NCI-H1092 (cell line): Measurements from ENCODE around the gene LHFPL6.
"Not testable (repeated sequence)": the region's sequence is repeated elsewhere in the genome, so short reads cannot be mapped to it uniquely, and the experiment has no call there.

Source experiments
- DNase-seq: peaks from one replicate; lab custom pipeline; 2025; lab: John Stamatoyannopoulos, UW

Gene LHFPL6

GRCh38 chr13:39341251-39341650 lies 261.7 kb downstream of the LHFPL6 start:
- no peak for DNase-seq

- not testable (repeated sequence) for DNase-seq
Observed at GRCh38 chr13:39338114-39338513, 264.9 kb downstream of the LHFPL6 start.

GRCh38 chr13:39336937-39337336 lies 266.1 kb downstream of the LHFPL6 start:
- no peak for DNase-seq

GRCh38 chr13:39336207-39336606 lies 266.8 kb downstream of the LHFPL6 start:
- no peak for DNase-seq

- DNase-seq = no peak
Observed at GRCh38 chr13:39335721-39336120, 267.3 kb downstream of the LHFPL6 start.

GRCh38 chr13:39330504-39330903 lies 272.5 kb downstream of the LHFPL6 start:
- no peak for DNase-seq

GRCh38 chr13:39329182-39329639 lies 273.8 kb downstream of the LHFPL6 start:
- DNase-seq = no peak

- no peak for DNase-seq
Observed at GRCh38 chr13:39327172-39327479, 275.9 kb downstream of the LHFPL6 start.

- no peak for DNase-seq
Observed at GRCh38 chr13:39326469-39327171, 276.4 kb downstream of the LHFPL6 start.

- no peak for DNase-seq
Observed at GRCh38 chr13:39324806-39325311, 278.1 kb downstream of the LHFPL6 start.

- no peak for DNase-seq
Observed at GRCh38 chr13:39322836-39323585, 280.0 kb downstream of the LHFPL6 start.

- DNase-seq = no peak
Observed at GRCh38 chr13:39321574-39321973, 281.4 kb downstream of the LHFPL6 start.

GRCh38 chr13:39318161-39318560 lies 284.8 kb downstream of the LHFPL6 start:
- no peak for DNase-seq

GRCh38 chr13:39317291-39317690 lies 285.7 kb downstream of the LHFPL6 start:
- no peak for DNase-seq

- DNase-seq = no peak
Observed at GRCh38 chr13:39315796-39316195, 287.2 kb downstream of the LHFPL6 start.

- DNase-seq = no peak
Observed at GRCh38 chr13:39313721-39314120, 289.3 kb downstream of the LHFPL6 start.

GRCh38 chr13:39312596-39312995 lies 290.4 kb downstream of the LHFPL6 start:
- DNase-seq = no peak

GRCh38 chr13:39311619-39312018 lies 291.4 kb downstream of the LHFPL6 start:
- DNase-seq = no peak

- DNase-seq = no peak
Observed at GRCh38 chr13:39310961-39311360, 292.0 kb downstream of the LHFPL6 start.

GRCh38 chr13:39306639-39307589 lies 296.1 kb downstream of the LHFPL6 start:
- DNase-seq = no peak

GRCh38 chr13:39302820-39303219 lies 300.2 kb downstream of the LHFPL6 start:
- DNase-seq = no peak

GRCh38 chr13:39298951-39299350 lies 304.0 kb downstream of the LHFPL6 start:
- no peak for DNase-seq
